T-helper 2 cell treated with Interferon-gamma antibody and Interleukin-4, amounts not matched to agents 5 μg/mL and 100 μg/mL, for 36 hours (primary cell): ENCODE measurements around the gene OR9A2.

ENCODE experiments used
- DNase-seq: peaks from one replicate; pipeline ENCODE4 v3.0.0; 2021; ENCODE audit warnings: low spot score
- H3K27ac Mint-ChIP-seq: one replicate; pipeline ENCODE4 v1.8.0; 2021; ENCODE audit warnings: mild to moderate bottlenecking, mixed read lengths
- H3K27me3 Mint-ChIP-seq: one replicate; pipeline ENCODE4 v1.8.0; 2021; ENCODE audit warnings: low read depth, mixed read lengths
- H3K36me3 Mint-ChIP-seq: one replicate; pipeline ENCODE4 v1.8.0; 2021; ENCODE audit warnings: low read depth, mixed read lengths
- H3K4me1 Mint-ChIP-seq: one replicate; pipeline ENCODE4 v1.8.0; 2021; ENCODE audit warnings: low read depth, mixed read lengths
- H3K4me3 Mint-ChIP-seq: one replicate; pipeline ENCODE4 v1.8.0; 2022; ENCODE audit warnings: mild to moderate bottlenecking, moderate library complexity, mixed read lengths
- H3K9me3 Mint-ChIP-seq: one replicate; pipeline ENCODE4 v1.8.0; 2021; ENCODE audit warnings: mixed read lengths

OR9A2 gene

DNA sequence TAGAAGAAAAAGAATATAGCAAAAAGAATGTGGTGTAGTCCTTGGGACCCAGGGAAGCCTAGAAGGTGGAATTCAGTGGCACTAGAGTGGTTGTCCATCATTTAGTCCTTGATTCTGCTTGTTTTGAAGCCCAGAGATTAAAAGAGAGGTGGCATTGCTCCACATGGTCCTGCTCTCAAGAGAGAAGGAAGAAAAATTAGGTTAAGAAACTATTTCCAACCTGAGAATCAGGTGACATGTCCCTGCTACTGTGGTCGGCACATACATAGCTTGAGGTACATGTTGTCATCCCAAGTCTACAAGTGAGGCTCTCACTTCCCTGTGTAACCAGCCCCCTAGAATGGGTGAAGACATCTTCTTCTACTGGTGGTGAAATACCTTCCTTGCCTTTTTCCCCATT, at the start of gene OR9A2:
OR9A2 (minus strand) TSS at position 101 of the 400 bp plus-strand sequence; CDS start at position 101, 0 bp downstream.
- peaks cover 7% of the 10 kb centered on the region for H3K27me3 Mint-ChIP-seq

GRCh38 chr7:143074141-143074540, 47.2 kb upstream of the OR9A2 start:
- Mint-ChIP-seq H3K27me3 (peaks cover under 1% of the 10 kb centered on the region), H3K4me1 (no peaks in the 10 kb centered on the region), H3K9me3 (no peaks in the 10 kb centered on the region), H3K36me3 (no peaks in the 10 kb centered on the region), H3K4me3 (no peak overlapping the region), H3K27ac (no peak overlapping the region)
- no peak for DNase-seq

More for the DNA sequence above, at the start of gene OR9A2:
- no peaks in the 10 kb centered on the region for H3K4me1 Mint-ChIP-seq
- DNase-seq, result no peak
- H3K27ac Mint-ChIP-seq, result no peak within 1 kb of the TSS
- no peak within 1 kb of the TSS for H3K4me3 Mint-ChIP-seq
- no peaks in the 10 kb centered on the region for H3K9me3 Mint-ChIP-seq
- no peaks in the 10 kb centered on the region for H3K36me3 Mint-ChIP-seq

DNA sequence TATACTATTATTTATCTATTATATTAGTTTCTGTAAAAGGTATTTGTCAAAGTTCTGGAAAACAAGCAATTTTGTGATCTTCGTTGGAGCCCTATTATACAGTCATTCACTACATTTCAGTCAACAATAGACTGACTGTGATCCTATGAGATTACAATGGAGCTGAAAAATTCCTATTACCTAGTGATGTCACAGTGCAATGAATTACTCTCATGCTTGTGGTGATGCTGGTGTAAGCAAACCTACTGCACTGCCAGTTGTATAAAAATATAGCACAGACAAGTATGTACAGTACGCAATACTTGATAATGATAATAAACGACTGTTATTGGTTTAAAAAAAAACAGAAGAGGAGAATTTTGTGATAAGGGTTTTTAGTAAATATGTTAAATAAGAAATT, 46.6 kb upstream of the OR9A2 start:
- H3K27me3 Mint-ChIP-seq, result no peaks in the 10 kb centered on the region
- H3K4me3 Mint-ChIP-seq, result no peak overlapping the region
- no peak for DNase-seq
- no peak overlapping the region for H3K27ac Mint-ChIP-seq
- H3K9me3 Mint-ChIP-seq, result no peaks in the 10 kb centered on the region
- no peaks in the 10 kb centered on the region for H3K36me3 Mint-ChIP-seq
- H3K4me1 Mint-ChIP-seq, result no peaks in the 10 kb centered on the region

DNA sequence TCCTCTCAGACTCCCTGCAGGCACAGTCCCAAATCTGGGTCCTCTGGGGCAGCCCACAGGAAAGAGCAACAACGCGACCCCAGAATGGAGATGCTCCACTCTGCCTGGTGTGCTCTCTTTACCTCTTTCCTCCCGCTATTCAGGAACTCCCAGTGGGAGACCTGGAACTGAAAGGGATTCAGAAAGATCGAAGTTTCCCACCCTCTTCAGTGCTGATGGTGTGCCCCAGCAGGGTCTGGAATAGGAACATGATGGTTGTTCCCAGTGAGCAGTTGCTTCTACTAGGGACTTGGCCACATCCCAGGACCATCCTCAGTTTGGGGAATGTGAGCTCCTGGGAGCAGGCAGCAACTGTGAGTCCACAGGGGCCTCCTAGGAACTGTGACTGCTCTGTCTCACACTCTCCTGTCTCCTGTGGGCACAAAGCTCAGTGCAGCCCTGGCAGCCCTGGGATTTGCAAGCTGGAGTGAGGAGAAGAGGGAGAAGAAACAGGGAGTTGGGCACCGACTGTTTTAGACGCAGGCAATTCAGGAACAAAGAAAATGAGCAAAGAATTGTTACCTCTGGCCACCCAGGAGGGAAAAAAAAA, 43.1 kb upstream of the OR9A2 start:
- Mint-ChIP-seq H3K36me3 (no peaks in the 10 kb centered on the region), H3K27me3 (no peaks in the 10 kb centered on the region), H3K4me3 (no peak overlapping the region), H3K9me3 (no peaks in the 10 kb centered on the region), H3K4me1 (no peaks in the 10 kb centered on the region), H3K27ac (no peak overlapping the region)
- no peak for DNase-seq

DNA sequence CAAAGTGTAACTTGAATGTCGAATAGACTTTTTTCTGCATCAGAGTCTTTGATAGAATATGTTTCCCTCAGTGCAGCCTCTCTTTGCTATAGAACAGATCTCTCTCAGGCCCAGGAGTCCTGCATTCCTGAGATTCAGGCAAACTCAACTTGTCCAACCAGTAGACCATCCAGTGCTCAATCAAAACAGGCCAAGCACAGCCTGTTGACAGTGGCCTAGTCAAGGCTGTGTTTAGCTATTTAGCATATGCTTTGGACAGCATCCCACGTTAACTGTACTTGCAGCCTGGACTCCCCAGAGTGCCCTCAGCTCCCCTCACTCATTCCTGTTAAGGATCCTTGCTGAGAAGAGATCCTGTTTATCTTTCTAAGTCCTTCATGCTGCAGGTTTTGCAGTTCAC, 41.5 kb upstream of the OR9A2 start:
- no peaks in the 10 kb centered on the region for H3K4me1 Mint-ChIP-seq
- H3K27me3 Mint-ChIP-seq, result no peaks in the 10 kb centered on the region
- no peak overlapping the region for H3K27ac Mint-ChIP-seq
- H3K4me3 Mint-ChIP-seq, result no peak overlapping the region
- H3K36me3 Mint-ChIP-seq, result no peaks in the 10 kb centered on the region
- DNase-seq, result no peak
- no peaks in the 10 kb centered on the region for H3K9me3 Mint-ChIP-seq

DNA sequence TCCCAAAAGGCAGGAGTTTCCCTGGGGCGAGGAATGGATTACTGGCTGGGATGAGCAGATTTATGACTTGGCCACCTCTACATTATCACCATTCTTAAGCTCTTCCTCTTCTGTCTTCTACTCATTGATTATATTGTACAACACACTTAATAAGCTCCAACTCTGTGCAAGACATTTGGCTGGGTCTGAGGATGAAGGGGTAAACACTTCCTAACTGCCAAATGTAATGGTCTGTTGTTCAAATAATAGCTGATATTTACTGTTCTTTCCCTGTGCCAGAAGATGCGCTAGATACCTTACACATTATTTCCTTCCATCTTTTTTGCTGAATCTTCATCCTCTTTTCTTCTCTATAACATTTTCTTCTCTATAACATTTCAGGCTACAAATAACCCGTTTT, 36.8 kb upstream of the OR9A2 start:
- DNase-seq, result no peak
- Mint-ChIP-seq H3K27me3 (no peaks in the 10 kb centered on the region), H3K9me3 (no peaks in the 10 kb centered on the region), H3K4me1 (no peaks in the 10 kb centered on the region), H3K36me3 (no peaks in the 10 kb centered on the region), H3K4me3 (no peak overlapping the region), H3K27ac (no peak overlapping the region)

DNA sequence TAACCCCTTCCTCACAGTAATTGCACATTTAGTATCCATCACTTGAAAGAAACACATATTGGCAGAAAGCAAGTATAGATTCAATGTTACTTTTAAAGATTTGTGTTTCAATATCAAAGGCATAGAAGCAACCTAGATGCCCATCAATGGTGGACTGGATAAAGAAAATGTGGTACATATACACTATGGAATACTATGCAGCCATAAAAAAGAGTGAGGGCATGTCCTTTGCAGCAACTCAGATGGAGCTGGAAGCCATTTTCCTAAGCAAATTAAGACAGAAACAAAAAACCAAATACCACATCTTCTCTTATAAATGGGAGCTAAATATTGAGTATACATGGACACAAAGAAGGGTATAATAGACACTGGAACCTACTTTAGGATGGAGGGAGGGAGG, 28.8 kb upstream of the OR9A2 start:
- Mint-ChIP-seq H3K4me1 (no peaks in the 10 kb centered on the region), H3K27me3 (no peaks in the 10 kb centered on the region), H3K4me3 (no peak overlapping the region), H3K27ac (no peak overlapping the region), H3K36me3 (no peaks in the 10 kb centered on the region), H3K9me3 (no peaks in the 10 kb centered on the region)
- no peak for DNase-seq

- H3K27me3 Mint-ChIP-seq, result no peaks in the 10 kb centered on the region
- DNase-seq, result no peak
- H3K36me3 Mint-ChIP-seq, result no peaks in the 10 kb centered on the region
Measured at GRCh38 chr7:143054621-143055020, 27.7 kb upstream of the OR9A2 start.

DNA sequence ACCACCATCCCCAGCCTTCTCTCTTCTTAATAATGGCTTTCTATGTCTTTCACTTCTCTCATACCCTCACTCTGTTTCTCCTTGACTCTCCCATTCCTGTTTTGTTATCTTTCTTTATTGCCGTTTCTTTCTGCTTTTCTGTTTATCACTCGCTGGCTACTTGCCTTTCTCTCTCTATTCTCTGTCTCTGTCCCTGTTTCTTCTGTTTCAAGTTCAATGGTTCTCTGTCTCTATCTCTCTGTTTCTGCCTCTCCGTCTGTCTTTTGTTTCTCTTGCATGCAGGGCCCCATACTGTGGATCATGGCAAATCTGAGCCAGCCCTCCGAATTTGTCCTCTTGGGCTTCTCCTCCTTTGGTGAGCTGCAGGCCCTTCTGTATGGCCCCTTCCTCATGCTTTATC, 25.1 kb upstream of the OR9A2 start, which contains the start of gene OR6V1:
OR6V1 (plus strand) TSS at position 301 of the 400 bp plus-strand sequence; CDS start at position 301, 0 bp downstream.
- H3K36me3 Mint-ChIP-seq, result no peaks in the 10 kb centered on the region
- H3K27ac Mint-ChIP-seq, result no peak within 1 kb of the TSS
- no peak for DNase-seq
- H3K4me3 Mint-ChIP-seq, result no peak within 1 kb of the TSS
- no peaks in the 10 kb centered on the region for H3K9me3 Mint-ChIP-seq
- H3K4me1 Mint-ChIP-seq, result no peaks in the 10 kb centered on the region
- no peaks in the 10 kb centered on the region for H3K27me3 Mint-ChIP-seq

More at GRCh38 chr7:143054621-143055020, 27.7 kb upstream of the OR9A2 start:
- Mint-ChIP-seq H3K4me3 (no peak overlapping the region), H3K4me1 (no peaks in the 10 kb centered on the region), H3K9me3 (no peaks in the 10 kb centered on the region), H3K27ac (no peak overlapping the region)

DNA sequence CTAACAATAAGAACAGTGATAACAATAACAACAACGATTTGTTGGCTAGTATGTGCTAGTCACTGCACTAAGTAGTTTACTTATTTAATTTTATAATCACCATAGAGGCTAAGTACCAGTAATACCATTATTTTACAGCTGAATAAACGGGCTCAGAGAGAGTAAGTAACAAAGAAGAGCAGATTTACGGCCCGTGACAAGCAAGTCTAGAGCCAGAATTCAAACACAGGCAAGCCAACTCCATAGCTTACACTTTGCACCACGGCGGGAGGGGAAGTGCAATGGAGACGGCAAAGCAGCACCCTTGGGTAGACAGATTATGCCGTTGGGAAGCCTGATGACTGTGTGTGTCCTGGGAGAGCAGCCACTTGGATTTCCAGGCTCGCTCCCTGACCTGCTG, 24.0 kb upstream of the OR9A2 start:
- no peaks in the 10 kb centered on the region for H3K4me1 Mint-ChIP-seq
- no peak overlapping the region for H3K4me3 Mint-ChIP-seq
- peaks cover 1% of the 10 kb centered on the region for H3K27me3 Mint-ChIP-seq
- no peak for DNase-seq
- H3K36me3 Mint-ChIP-seq, result no peaks in the 10 kb centered on the region
- H3K9me3 Mint-ChIP-seq, result no peaks in the 10 kb centered on the region
- H3K27ac Mint-ChIP-seq, result no peak overlapping the region

GRCh38 chr7:143049362-143049761, 22.4 kb upstream of the OR9A2 start:
- Mint-ChIP-seq H3K36me3 (no peaks in the 10 kb centered on the region), H3K27ac (no peak overlapping the region), H3K4me3 (no peak overlapping the region), H3K27me3 (peaks cover 1% of the 10 kb centered on the region), H3K4me1 (no peaks in the 10 kb centered on the region), H3K9me3 (no peaks in the 10 kb centered on the region)
- DNase-seq, result no peak

GRCh38 chr7:143048827-143049226, 21.9 kb upstream of the OR9A2 start:
- no peak overlapping the region for H3K4me3 Mint-ChIP-seq
- no peak overlapping the region for H3K27ac Mint-ChIP-seq
- no peaks in the 10 kb centered on the region for H3K9me3 Mint-ChIP-seq
- H3K27me3 Mint-ChIP-seq, result peaks cover 1% of the 10 kb centered on the region
- H3K4me1 Mint-ChIP-seq, result no peaks in the 10 kb centered on the region
- no peaks in the 10 kb centered on the region for H3K36me3 Mint-ChIP-seq
- no peak for DNase-seq

GRCh38 chr7:143047326-143047725, 20.4 kb upstream of the OR9A2 start:
- Mint-ChIP-seq H3K4me1 (no peaks in the 10 kb centered on the region), H3K4me3 (no peak overlapping the region), H3K9me3 (no peaks in the 10 kb centered on the region)

GRCh38 chr7:143046426-143046851, 19.5 kb upstream of the OR9A2 start:
- Mint-ChIP-seq H3K27me3 (peaks cover 4% of the 10 kb centered on the region), H3K4me3 (no peak overlapping the region), H3K4me1 (peaks cover 1% of the 10 kb centered on the region), H3K9me3 (no peaks in the 10 kb centered on the region), H3K36me3 (no peaks in the 10 kb centered on the region), H3K27ac (no peak overlapping the region)
- no peak for DNase-seq

More at GRCh38 chr7:143047326-143047725, 20.4 kb upstream of the OR9A2 start:
- no peak overlapping the region for H3K27ac Mint-ChIP-seq
- DNase-seq, result no peak
- peaks cover 4% of the 10 kb centered on the region for H3K27me3 Mint-ChIP-seq
- H3K36me3 Mint-ChIP-seq, result no peaks in the 10 kb centered on the region

DNA sequence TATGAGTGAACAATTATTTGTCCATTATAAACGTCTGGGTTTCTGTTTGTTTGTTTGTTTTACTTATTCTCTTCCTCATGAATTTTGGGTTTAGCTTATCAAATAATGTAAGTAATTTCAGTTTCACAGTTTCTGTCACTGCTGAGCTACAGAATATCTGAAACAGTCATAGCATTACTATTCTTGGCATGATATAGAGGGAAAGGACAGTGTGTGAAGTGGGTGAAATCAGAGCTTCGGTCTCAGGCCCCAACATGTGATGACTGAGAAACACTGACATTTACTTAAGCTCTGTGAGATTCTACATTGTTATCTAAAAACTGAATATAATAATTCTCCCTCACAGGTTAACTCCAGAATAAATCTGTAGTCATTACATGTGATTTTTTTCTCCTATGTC, 16.5 kb upstream of the OR9A2 start:
- peaks cover 2% of the 10 kb centered on the region for H3K4me1 Mint-ChIP-seq
- no peak for DNase-seq
- no peaks in the 10 kb centered on the region for H3K9me3 Mint-ChIP-seq
- H3K36me3 Mint-ChIP-seq, result no peaks in the 10 kb centered on the region
- H3K4me3 Mint-ChIP-seq, result no peak overlapping the region
- peaks cover 4% of the 10 kb centered on the region for H3K27me3 Mint-ChIP-seq
- H3K27ac Mint-ChIP-seq, result no peak overlapping the region
